ENCODE measurements around the gene LGALS14.

The LGALS14 gene

GRCh38 chr19:39746836-39747529 lies 42.7 kb downstream of the LGALS14 start:
- no peak for DNase-seq (ENCODE audit: low spot score)

GRCh38 chr19:39749981-39750380 lies 45.7 kb downstream of the LGALS14 start:
- no peak for DNase-seq (ENCODE audit: low spot score)

GRCh38 chr19:39752390-39752789 lies 48.1 kb downstream of the LGALS14 start:
- no peak for DNase-seq (ENCODE audit: low spot score)

- DNase-seq (ENCODE audit: low spot score): no peak
These were observed 48.5 kb downstream of the LGALS14 start for GRCh38 chr19:39752795-39753194.

- no peak for DNase-seq (ENCODE audit: low spot score)
These were observed 50.3 kb downstream of the LGALS14 start for GRCh38 chr19:39754544-39754943.

- no peak for DNase-seq (ENCODE audit: low spot score)
These were observed 50.7 kb downstream of the LGALS14 start for GRCh38 chr19:39754971-39755370.

Data from hematopoietic multipotent progenitor cell treated with erythropoietin and hydrocortisone succinate and interleukin-3 and kit ligand, for 17 days (in vitro differentiated cells).